Left lung (tissue), 10 donors: ENCODE measurements around the gene GLMP. TPM values are rescaled to one million over a fixed set of nuclear protein-coding genes. Genes with fewer than 3 reads are reported as not detected.

Experiments
- ATAC-seq: fragments of 200-7000 bp; cut with Tn5 transposase; one replicate; pipeline ENCODE4 v1.9.1; 2020; ENCODE audit warnings: moderate library complexity
- DNase-seq, 4 donors: peaks; one replicate each; pipeline ENCODE4 v3.0.0-alpha.2; 2013 to 2020
- H3K27ac ChIP-seq, 2 donors: fragments of 200-600 bp; sonication (generic) in 1 of 2; one replicate each; pipeline versions ENCODE4 v1.5.0 to v1.8.0; 2020 to 2021
- H3K27me3 ChIP-seq, 2 donors: fragments of 200-600 bp; sonication (generic) in 1 of 2; one replicate each; pipeline versions ENCODE4 v1.5.0 to v1.8.0; 2020 to 2021
- H3K36me3 ChIP-seq, 2 donors: fragments of 200-600 bp; sonication (generic) in 1 of 2; one replicate each; pipeline versions ENCODE4 v1.5.0 to v1.8.0; 2020 to 2021
- H3K4me1 ChIP-seq, 2 donors: fragments of 200-600 bp; one replicate each; pipeline ENCODE4 v1.8.0; 2021
- H3K4me3 ChIP-seq, 2 donors: fragments of 200-600 bp; sonication (generic) in 1 of 2; one replicate each; pipeline versions ENCODE4 v1.5.0 to v1.8.0; 2020 to 2021; ENCODE audit warnings: mild to moderate bottlenecking in 1 of 2
- H3K9me3 ChIP-seq, 2 donors: fragments of 200-600 bp; sonication (generic) in 1 of 2; one replicate each; pipeline versions ENCODE4 v1.5.0 to v1.8.0; 2020 to 2021
- intact Hi-C, 2 donors: fragments of 100-400 bp; cut with DNase I; formaldehyde crosslinking; loops; one replicate each; pipeline versions ENCODE4 v1.11.2 to v1.14.2; 2022
- polyA plus RNA-seq, 6 donors: library from polyadenylated mRNA; unstranded; fragments of 120-200 nt; gene quantifications; one replicate each; pipeline ENCODE4 v1.2.1, GENCODE V29; 2013; ENCODE audit not compliant: insufficient read length in 6 of 6
- total RNA-seq, 2 donors: library from RNA; stranded (reverse); fragmentation: NEBNext Ultra II Directional; extraction: Animal tissue kit (Norgen Biotek cat#: 25700); gene quantifications; one replicate each; pipeline ENCODE4 v1.2.1, GENCODE V29; 2021
- TF ChIP-seq, protein P1 (sequence below), 2 donors: fragments of 200-600 bp; sonication (generic) in 1 of 2; IDR thresholded peaks; one replicate each; pipeline versions ENCODE4 v1.5.0 to v1.8.0; 2021; ENCODE audit warnings: antibody characterized with exemption in 2 of 2
- donor health status: DM: no; HTN: yes; CAD: no.
- donor health status: DM: no; HTN: no; CAD: no.

Gene GLMP
- total and polyA plus RNA-seq, 8 donors = 37.5 to 101 (median 40.1) TPM

DNA sequence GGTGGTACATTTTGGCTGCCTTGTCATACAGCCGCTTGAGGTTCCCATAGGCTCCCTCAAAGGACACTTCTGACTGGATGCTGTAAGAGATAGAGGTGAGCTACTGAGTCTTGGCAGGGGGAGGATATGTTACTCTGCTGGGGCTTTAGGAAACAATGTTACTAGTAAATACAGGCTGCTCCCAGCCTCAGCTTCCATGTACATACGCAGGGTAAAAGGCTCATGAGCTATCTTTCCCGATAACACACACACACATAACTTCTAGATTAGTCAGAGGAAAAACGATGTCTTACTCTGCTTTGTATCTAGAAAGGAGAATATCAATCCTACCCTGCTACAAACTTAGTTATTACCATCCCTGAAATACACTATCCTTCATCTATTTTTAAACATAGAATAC is 27.1 kb downstream of the GLMP start:
- H3K27ac ChIP-seq = no peak overlapping the region
- intact Hi-C loops = no loop called here

DNA sequence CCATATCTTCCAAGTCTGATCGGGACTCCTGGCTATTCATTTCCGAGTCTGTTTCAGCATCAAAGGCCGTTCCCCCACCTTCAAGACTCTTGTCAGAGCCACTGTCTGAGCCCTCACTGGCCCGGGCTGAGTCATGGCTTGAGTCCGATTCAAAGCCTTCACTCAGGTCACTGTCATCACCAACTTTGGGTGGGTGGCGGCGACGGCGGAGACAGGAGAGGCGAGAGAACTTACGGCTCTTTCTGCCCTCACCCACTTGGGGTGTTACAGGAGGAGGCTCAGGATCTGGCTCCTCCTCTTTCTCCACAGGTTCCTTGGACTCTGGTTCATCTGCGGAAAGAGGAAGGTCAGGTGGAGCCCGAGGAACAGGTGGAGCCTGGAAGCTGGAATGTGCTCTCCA is 29.4 kb downstream of the GLMP start:
- H3K9me3 ChIP-seq = no peaks in the 10 kb centered on the region
- peaks cover 0 to 99% of the 10 kb centered on the region in 2 donors for H3K36me3 ChIP-seq
- no peak overlapping the region for H3K4me3 ChIP-seq
- H3K27me3 ChIP-seq = no peaks in the 10 kb centered on the region
- H3K27ac ChIP-seq = no peak overlapping the region
- intact Hi-C loops = no loop called here
- TF ChIP-seq, protein P1, sequence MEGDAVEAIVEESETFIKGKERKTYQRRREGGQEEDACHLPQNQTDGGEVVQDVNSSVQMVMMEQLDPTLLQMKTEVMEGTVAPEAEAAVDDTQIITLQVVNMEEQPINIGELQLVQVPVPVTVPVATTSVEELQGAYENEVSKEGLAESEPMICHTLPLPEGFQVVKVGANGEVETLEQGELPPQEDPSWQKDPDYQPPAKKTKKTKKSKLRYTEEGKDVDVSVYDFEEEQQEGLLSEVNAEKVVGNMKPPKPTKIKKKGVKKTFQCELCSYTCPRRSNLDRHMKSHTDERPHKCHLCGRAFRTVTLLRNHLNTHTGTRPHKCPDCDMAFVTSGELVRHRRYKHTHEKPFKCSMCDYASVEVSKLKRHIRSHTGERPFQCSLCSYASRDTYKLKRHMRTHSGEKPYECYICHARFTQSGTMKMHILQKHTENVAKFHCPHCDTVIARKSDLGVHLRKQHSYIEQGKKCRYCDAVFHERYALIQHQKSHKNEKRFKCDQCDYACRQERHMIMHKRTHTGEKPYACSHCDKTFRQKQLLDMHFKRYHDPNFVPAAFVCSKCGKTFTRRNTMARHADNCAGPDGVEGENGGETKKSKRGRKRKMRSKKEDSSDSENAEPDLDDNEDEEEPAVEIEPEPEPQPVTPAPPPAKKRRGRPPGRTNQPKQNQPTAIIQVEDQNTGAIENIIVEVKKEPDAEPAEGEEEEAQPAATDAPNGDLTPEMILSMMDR (IDR thresholded peaks at IDR 0.05) = no peak
- H3K4me1 ChIP-seq = no peaks in the 10 kb centered on the region
- ATAC-seq (no peak), DNase-seq (peak in 1 of 4 donors; percentile 78)

More for the DNA sequence above, 27.1 kb downstream of the GLMP start:
- peaks cover 0 to 99% of the 10 kb centered on the region in 2 donors for H3K36me3 ChIP-seq
- DNase-seq = no peak
- no peak overlapping the region for H3K4me3 ChIP-seq
- H3K9me3 ChIP-seq = no peaks in the 10 kb centered on the region
- H3K4me1 ChIP-seq = no peaks in the 10 kb centered on the region
- TF ChIP-seq, protein P1 (IDR thresholded peaks at IDR 0.05) = no peak
- no peaks in the 10 kb centered on the region for H3K27me3 ChIP-seq
- no peak for ATAC-seq

DNA sequence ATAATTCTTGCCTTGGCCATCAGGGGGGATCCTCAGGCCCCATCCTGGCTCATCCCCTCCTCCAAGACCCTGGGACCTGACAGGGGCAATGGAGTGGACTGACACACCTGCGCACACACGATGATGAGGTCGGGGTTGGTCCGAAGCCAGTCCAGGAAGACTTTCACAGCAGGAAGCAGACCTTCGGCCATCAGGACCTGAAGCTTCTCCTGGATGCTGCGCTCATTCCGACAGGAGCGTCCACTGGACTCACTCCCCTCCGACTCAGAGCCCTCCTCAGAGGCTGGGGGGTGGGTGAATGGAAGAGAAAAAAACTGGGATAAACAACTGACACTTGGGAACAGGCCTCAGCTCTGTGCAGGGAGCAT is 32.2 kb downstream of the GLMP start:
- H3K9me3 ChIP-seq = no peaks in the 10 kb centered on the region
- ATAC-seq = no peak
- TF ChIP-seq, protein P1 (IDR thresholded peaks at IDR 0.05) = no peak
- no peaks in the 10 kb centered on the region for H3K27me3 ChIP-seq
- no peak overlapping the region for H3K4me3 ChIP-seq
- peaks cover 4 to 99% of the 10 kb centered on the region in 2 donors for H3K36me3 ChIP-seq
- DNase-seq = no peak
- H3K4me1 ChIP-seq = no peaks in the 10 kb centered on the region
- H3K27ac ChIP-seq = no peak overlapping the region
- intact Hi-C loops = no loop called here

DNA sequence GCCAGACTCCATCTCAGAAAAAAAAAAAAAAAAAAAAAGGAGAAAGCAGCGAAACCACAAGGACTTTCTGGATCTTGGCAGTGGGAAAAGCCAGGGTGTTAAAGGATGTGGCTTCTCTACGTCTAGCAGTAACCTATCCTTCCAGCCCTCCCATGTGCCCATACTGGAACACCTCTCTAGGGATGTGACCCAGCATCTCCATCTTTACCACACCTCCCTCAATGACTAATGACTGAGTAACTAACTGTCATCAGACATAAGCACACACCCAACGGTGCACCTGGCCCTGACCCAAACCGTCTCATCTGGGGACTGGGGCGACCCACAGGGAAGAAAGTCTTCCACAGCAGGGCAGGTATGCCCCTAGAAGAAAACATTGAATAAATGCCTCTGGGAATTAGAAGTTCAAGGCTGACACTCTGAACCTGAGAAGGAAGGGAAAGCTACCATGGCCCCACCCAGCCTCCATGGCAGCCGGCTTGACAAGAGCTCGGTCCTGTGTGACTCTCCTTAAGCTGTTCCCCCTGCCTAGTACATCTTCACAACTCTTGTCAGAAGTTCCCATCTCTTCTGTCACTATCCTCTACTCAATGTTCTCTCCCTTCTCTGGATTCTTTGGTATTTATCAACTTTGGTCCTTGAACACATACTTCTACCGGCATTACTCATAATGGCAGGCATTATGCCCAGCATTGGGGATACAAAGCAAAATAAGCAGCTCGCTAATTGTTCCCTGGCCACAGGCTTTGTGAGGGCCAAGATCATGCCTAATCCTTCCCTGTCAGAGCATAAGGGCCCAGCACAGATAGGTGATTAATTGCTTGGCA is 32.8 kb downstream of the GLMP start:
- intact Hi-C loops = no loop called here
- ATAC-seq = peak; percentile 43
- TF ChIP-seq, protein P1 (IDR thresholded peaks at IDR 0.05) = no peak

DNA sequence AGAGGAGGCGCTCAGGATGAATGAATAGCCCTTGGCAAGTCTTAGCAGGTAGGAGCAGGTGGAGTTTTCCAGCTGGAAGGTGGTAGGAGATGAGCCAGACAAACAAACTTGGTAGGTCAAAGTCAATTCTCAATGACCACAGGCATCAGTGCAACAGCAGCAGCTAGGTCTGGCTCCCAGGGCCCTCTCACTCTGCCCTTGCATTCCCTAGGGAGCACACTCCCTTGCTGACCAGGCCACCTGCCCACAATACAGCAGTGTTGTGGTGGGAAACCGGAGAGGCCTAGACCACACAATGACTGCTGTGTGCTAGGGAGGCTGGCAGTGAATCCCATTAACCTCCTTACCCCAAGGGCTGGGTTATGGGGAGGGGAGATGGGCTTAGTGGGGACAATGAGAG is 34.6 kb downstream of the GLMP start:
- Histone ChIP-seq H3K4me3 (no peak overlapping the region), H3K27ac (no peak overlapping the region), H3K9me3 (no peaks in the 10 kb centered on the region), H3K36me3 (peaks cover 4 to 99% of the 10 kb centered on the region in 2 donors), H3K27me3 (no peaks in the 10 kb centered on the region), H3K4me1 (no peaks in the 10 kb centered on the region)
- no peak for DNase-seq
- no peak for ATAC-seq
- intact Hi-C loops = no loop called here
- TF ChIP-seq, protein P1 (IDR thresholded peaks at IDR 0.05) = no peak

More for the DNA sequence above, 32.8 kb downstream of the GLMP start:
- Histone ChIP-seq H3K27me3 (no peaks in the 10 kb centered on the region), H3K27ac (no peak overlapping the region), H3K4me3 (no peak overlapping the region), H3K4me1 (no peaks in the 10 kb centered on the region), H3K9me3 (no peaks in the 10 kb centered on the region), H3K36me3 (peaks cover 4 to 99% of the 10 kb centered on the region in 2 donors)
- no peak for DNase-seq
